Stomach (tissue), 4 donors: ENCODE measurements around the gene BSPRY.

Experiments
- EP300 ChIP-seq: sonication (generic); formaldehyde crosslinking; IDR thresholded peaks from one replicate; pipeline ENCODE4 v1.6.1; 2017; ENCODE audit warnings: antibody characterized with exemption
- POLR2A ChIP-seq, 4 donors: fragments of 450-650 bp; IDR thresholded peaks; one replicate each; pipeline ENCODE4 v1.6.1; 2016; ENCODE audit warnings: antibody characterized with exemption in 4 of 4, control low read depth in 2 of 4, mild to moderate bottlenecking in 1 of 4, moderate library complexity in 1 of 4
- POLR2AphosphoS5 ChIP-seq, 3 donors: sonication (generic); formaldehyde crosslinking; IDR thresholded peaks; one replicate each; pipeline ENCODE4 v1.6.1; 2016; ENCODE audit warnings: antibody characterized with exemption in 3 of 3
- TF ChIP-seq, protein P1 (sequence below), 7 experiments: fragments of 450-650 bp in 4 of 7; fragments of 200-600 bp in 3 of 7; sonication (generic) in 3 of 7; IDR thresholded peaks; one replicate each; pipeline ENCODE4 v1.5.1; 2016 to 2019; ENCODE audit warnings: antibody characterized with exemption in 7 of 7, control low read depth in 2 of 7, mild to moderate bottlenecking in 1 of 7

DNA sequence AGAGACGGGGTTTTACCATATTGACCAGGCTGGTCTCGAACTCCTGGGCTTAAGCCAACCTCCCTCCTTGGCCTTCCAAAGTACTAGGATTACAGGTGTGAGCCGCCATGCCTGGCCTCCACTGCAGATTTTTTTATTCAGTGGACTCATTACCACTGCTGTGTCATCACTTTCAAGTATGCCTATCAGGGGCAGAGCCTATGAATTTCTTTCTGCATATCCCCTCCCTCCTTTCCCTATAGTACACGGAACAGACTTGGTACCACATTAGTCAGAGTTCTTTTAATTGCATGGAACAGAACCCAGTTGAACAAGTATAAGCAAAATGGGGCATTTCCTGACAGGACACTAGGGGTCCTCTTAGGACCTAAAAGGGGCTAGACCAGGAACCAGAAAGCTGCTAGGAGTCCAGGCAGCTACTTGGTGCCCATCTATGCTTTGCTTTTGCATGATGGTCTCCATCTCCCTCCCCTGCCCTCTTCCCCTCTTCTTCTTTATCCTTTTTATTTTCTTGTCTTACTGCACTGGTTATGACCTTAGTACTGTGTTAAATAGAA lies 5.8 kb downstream of the BSPRY start:
- TF ChIP-seq, protein P1, sequence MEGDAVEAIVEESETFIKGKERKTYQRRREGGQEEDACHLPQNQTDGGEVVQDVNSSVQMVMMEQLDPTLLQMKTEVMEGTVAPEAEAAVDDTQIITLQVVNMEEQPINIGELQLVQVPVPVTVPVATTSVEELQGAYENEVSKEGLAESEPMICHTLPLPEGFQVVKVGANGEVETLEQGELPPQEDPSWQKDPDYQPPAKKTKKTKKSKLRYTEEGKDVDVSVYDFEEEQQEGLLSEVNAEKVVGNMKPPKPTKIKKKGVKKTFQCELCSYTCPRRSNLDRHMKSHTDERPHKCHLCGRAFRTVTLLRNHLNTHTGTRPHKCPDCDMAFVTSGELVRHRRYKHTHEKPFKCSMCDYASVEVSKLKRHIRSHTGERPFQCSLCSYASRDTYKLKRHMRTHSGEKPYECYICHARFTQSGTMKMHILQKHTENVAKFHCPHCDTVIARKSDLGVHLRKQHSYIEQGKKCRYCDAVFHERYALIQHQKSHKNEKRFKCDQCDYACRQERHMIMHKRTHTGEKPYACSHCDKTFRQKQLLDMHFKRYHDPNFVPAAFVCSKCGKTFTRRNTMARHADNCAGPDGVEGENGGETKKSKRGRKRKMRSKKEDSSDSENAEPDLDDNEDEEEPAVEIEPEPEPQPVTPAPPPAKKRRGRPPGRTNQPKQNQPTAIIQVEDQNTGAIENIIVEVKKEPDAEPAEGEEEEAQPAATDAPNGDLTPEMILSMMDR (IDR thresholded peaks at IDR 0.05): peak in 1 of 7 experiments; percentile 7
- TF ChIP-seq POLR2AphosphoS5 (IDR thresholded peaks at IDR 0.05) (no peak), POLR2A (IDR thresholded peaks at IDR 0.05) (no peak), EP300 (no peak)
